OCI-LY1 (cell line): ENCODE data around the gene CNDP1.

ENCODE experiments used
- CTCF ChIP-seq: fragments of 200-600 bp; sonication (generic), shearing (Covaris generic); IDR thresholded peaks from 2 replicates; pipeline ENCODE4 v1.5.1; 2017; ENCODE audit warnings: mild to moderate bottlenecking, antibody characterized with exemption, low read length, moderate library complexity, mixed read lengths
- EZH2 ChIP-seq: fragments of 200-600 bp; sonication (generic), shearing (Covaris generic); IDR thresholded peaks from 2 replicates; pipeline ENCODE4 v1.8.0; 2017; ENCODE audit warnings: borderline replicate concordance, mixed run types, mild to moderate bottlenecking, antibody characterized with exemption, low read length, moderate library complexity, mixed read lengths

- TF ChIP-seq CTCF (peak; percentile 49; the same call in 1 of the 2 replicates), EZH2 (no peak)
Measured at GRCh38 chr18:74567822-74568221, 33.5 kb downstream of the CNDP1 start.
